Gastrocnemius medialis (tissue), 4 donors: ENCODE measurements around the gene CEBPG. TPM values are rescaled to one million over a fixed set of nuclear protein-coding genes. Genes with fewer than 3 reads are reported as not detected.

Source experiments
- ATAC-seq, 2 donors: fragments of 150-250 bp; one replicate each; pipeline ENCODE4 v1.9.1; 2016
- DNase-seq, 2 donors: peaks; one replicate each; pipeline ENCODE4 v3.0.0-alpha.2; 2019
- H3K27ac ChIP-seq, 4 donors: fragments of 200-600 bp; sonication (generic); 1 replicate in 1 of 4; 2 replicates in 3 of 4; pipeline ENCODE4 v1.5.1; 2016 to 2018; ENCODE audit warnings: mild to moderate bottlenecking in 2 of 4, moderate library complexity in 1 of 4
- H3K27me3 ChIP-seq, 3 donors: fragments of 200-600 bp; sonication (generic) in 2 of 3; 1 replicate in 1 of 3; 2 replicates in 2 of 3; pipeline versions ENCODE4 v1.5.1 to v1.6.0; 2016 to 2019; ENCODE audit warnings: mild to moderate bottlenecking in 1 of 3, moderate library complexity in 1 of 3
- H3K36me3 ChIP-seq, 2 donors: fragments of 200-600 bp; sonication (generic) in 1 of 2; one replicate each; pipeline ENCODE4 v1.5.1; 2017 to 2018
- H3K4me1 ChIP-seq, 2 donors: fragments of 200-600 bp; sonication (generic) in 1 of 2; one replicate each; pipeline ENCODE4 v1.5.1; 2016 to 2017; ENCODE audit warnings: mild to moderate bottlenecking in 2 of 2
- H3K4me3 ChIP-seq, 4 donors: fragments of 200-600 bp; sonication (generic) in 3 of 4; 1 replicate in 1 of 4; 2 replicates in 3 of 4; pipeline ENCODE4 v1.5.1; 2016 to 2019; ENCODE audit warnings: mild to moderate bottlenecking in 2 of 4
- H3K9me3 ChIP-seq, 3 donors: fragments of 200-600 bp; sonication (generic) in 2 of 3; 1 replicate in 1 of 3; 2 replicates in 2 of 3; pipeline ENCODE4 v1.5.1; 2016 to 2019
- CTCF ChIP-seq, 5 experiments: fragments of 450-650 bp in 3 of 5; fragments of 200-600 bp in 2 of 5; sonication (generic) in 2 of 5; IDR thresholded peaks in 4 of 5; conservative IDR thresholded peaks in 1 of 5; 1 replicate in 4 of 5; 2 replicates in 1 of 5; pipeline ENCODE4 v1.5.1; 2016 to 2019; ENCODE audit warnings: antibody characterized with exemption in 5 of 5, mild to moderate bottlenecking in 3 of 5, moderate library complexity in 3 of 5
- POLR2A ChIP-seq, 2 donors: fragments of 450-650 bp; IDR thresholded peaks; one replicate each; pipeline ENCODE4 v1.6.1; 2017; ENCODE audit warnings: antibody characterized with exemption in 2 of 2, mild to moderate bottlenecking in 2 of 2, moderate library complexity in 2 of 2
- in situ Hi-C, 4 donors: fragments of 200-750 bp; cut with MboI; loops; one replicate each; pipeline versions ENCODE4 v1.15.0 to v1.8.0; 2017; ENCODE audit warnings: low sequenced_read_pairs in 4 of 4
- intact Hi-C: fragments of 100-400 bp; cut with DNase I; formaldehyde crosslinking; loops from one replicate; pipeline ENCODE4 v1.15.1; 2023; ENCODE audit warnings: low total_unique reads
- total RNA-seq, 4 donors: library from RNA; depleted of rRNA; stranded (reverse); fragments of >200 nt; gene quantifications; one replicate each; pipeline versions ENCODE4 v1.1.0 to v1.2.3, GENCODE V29; 2016

CEBPG gene
- total RNA-seq, 4 donors from 2014 or later = 44.2 to 50.1 (median 46.1) TPM

GRCh38 chr19:33412601-33413425, 39.3 kb downstream of the CEBPG start:
- no peaks in the 10 kb centered on the region for H3K9me3 ChIP-seq
- no peaks in the 10 kb centered on the region for H3K36me3 ChIP-seq
- H3K27ac ChIP-seq = no peak overlapping the region
- no peaks in the 10 kb centered on the region for H3K4me1 ChIP-seq
- DNase-seq = no peak
- TF ChIP-seq POLR2A (IDR thresholded peaks at IDR 0.05) (no peak), CTCF (IDR thresholded peaks at IDR 0.05 in 4 of 5, conservative IDR thresholded peaks at IDR 0.05 in 1 of 5) (no peak)
- intact Hi-C loops (no loop called here), in situ Hi-C loops (loop anchor here in 1 of 4 donors (5.0 kb wide), 1 partner anchor 181 kb away; no protein-coding TSS in a partner anchor)
- H3K4me3 ChIP-seq = no peak overlapping the region
- ATAC-seq = no peak
- H3K27me3 ChIP-seq = no peaks in the 10 kb centered on the region

DNA sequence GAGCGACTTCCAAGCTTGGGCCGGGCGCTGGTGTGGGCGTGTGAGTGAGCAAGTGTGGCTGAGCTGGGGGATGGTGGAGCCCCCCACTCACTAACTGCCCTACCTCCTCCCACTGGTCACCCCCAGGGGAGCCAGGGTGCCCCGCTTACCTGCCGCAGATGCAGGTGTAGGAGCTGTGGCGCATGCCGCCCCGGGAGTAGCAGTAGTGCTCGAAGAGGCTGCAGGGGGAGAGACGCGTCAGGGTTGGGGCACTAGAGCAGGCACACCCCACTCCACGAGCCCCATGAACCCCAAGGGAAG, 39.9 kb downstream of the CEBPG start:
- H3K9me3 ChIP-seq = no peaks in the 10 kb centered on the region
- no peaks in the 10 kb centered on the region for H3K36me3 ChIP-seq
- H3K4me1 ChIP-seq = no peaks in the 10 kb centered on the region
- ATAC-seq = no peak
- no peak overlapping the region for H3K27ac ChIP-seq
- in situ Hi-C loops (loop anchor here in 1 of 4 donors (5.0 kb wide), 1 partner anchor 181 kb away; no protein-coding TSS in a partner anchor), intact Hi-C loops (no loop called here)
- H3K27me3 ChIP-seq = no peaks in the 10 kb centered on the region
- no peak overlapping the region for H3K4me3 ChIP-seq
- DNase-seq = no peak
- no peak for TF ChIP-seq POLR2A (IDR thresholded peaks at IDR 0.05)
- no peak for TF ChIP-seq CTCF (IDR thresholded peaks at IDR 0.05 in 4 of 5, conservative IDR thresholded peaks at IDR 0.05 in 1 of 5)

- no peak for ATAC-seq
- DNase-seq = no peak
- intact Hi-C loops (no loop called here), in situ Hi-C loops (loop anchor here in 1 of 4 donors (5.0 kb wide), 1 partner anchor 182 kb away; no protein-coding TSS in a partner anchor)
- no peaks in the 10 kb centered on the region for H3K36me3 ChIP-seq
- TF ChIP-seq POLR2A (IDR thresholded peaks at IDR 0.05) = no peak
- no peak for TF ChIP-seq CTCF (IDR thresholded peaks at IDR 0.05 in 4 of 5, conservative IDR thresholded peaks at IDR 0.05 in 1 of 5)
- H3K9me3 ChIP-seq = no peaks in the 10 kb centered on the region
- H3K4me3 ChIP-seq = no peak overlapping the region
- H3K27ac ChIP-seq = no peak overlapping the region
- no peaks in the 10 kb centered on the region for H3K4me1 ChIP-seq
- no peaks in the 10 kb centered on the region for H3K27me3 ChIP-seq
These were observed 40.6 kb downstream of the CEBPG start for GRCh38 chr19:33413868-33414666.

- Histone ChIP-seq H3K36me3 (no peaks in the 10 kb centered on the region), H3K9me3 (no peaks in the 10 kb centered on the region), H3K27me3 (no peaks in the 10 kb centered on the region), H3K4me1 (no peaks in the 10 kb centered on the region), H3K27ac (no peak overlapping the region), H3K4me3 (no peak overlapping the region)
- intact Hi-C loops (loop anchor here (5.0 kb wide), 1 partner anchor 357 kb away; no protein-coding TSS in a partner anchor), in situ Hi-C loops (loop anchor here in 1 of 4 donors (5.0 kb wide), 1 partner anchor 183 kb away; no protein-coding TSS in a partner anchor)
- ATAC-seq (no peak), DNase-seq (no peak)
- no peak for TF ChIP-seq POLR2A (IDR thresholded peaks at IDR 0.05)
- no peak for TF ChIP-seq CTCF (IDR thresholded peaks at IDR 0.05 in 4 of 5, conservative IDR thresholded peaks at IDR 0.05 in 1 of 5)
These were observed 41.4 kb downstream of the CEBPG start for GRCh38 chr19:33414667-33415605.
